GM23338 (cell line): ENCODE results near the gene CCNY. TPM values are rescaled to one million over a fixed set of nuclear protein-coding genes. Genes with fewer than 3 reads are reported as not detected.
A peak's percentile ranks its signal among the peaks of the same experiment; 100 is the strongest.

ENCODE experiments used
- ATAC-seq: fragments of 200-7000 bp; cut with Tn5 transposase; 3 replicates; pipeline ENCODE4 v1.9.1; 2020
- DNase-seq: peaks from one replicate; pipeline ENCODE4 v3.0.0-alpha.2; 2015; ENCODE audit warnings: low spot score
- H2AFZ ChIP-seq: fragments of 200-600 bp; sonication (generic); 2 replicates; pipeline ENCODE4 v1.8.0; 2016; ENCODE audit warnings: antibody characterized with exemption, mild to moderate bottlenecking, moderate library complexity
- H3F3A ChIP-seq: fragments of 200-600 bp; sonication (generic); replicated peaks from 2 replicates; pipeline ENCODE4 v1.8.0; 2017; ENCODE audit warnings: antibody characterized with exemption, mixed run types, low read depth
- H3K27ac ChIP-seq: fragments of 200-600 bp; sonication (generic); 2 replicates; pipeline ENCODE4 v1.6.1; 2016; ENCODE audit warnings: low read depth
- H3K27me3 ChIP-seq: fragments of 200-600 bp; sonication (generic); 2 replicates; pipeline ENCODE4 v1.8.0; 2016; ENCODE audit warnings: mild to moderate bottlenecking, mixed run types, moderate library complexity; ENCODE audit not compliant: insufficient read depth
- H3K36me3 ChIP-seq: fragments of 200-600 bp; sonication (generic); 2 replicates; pipeline ENCODE4 v1.8.0; 2016; ENCODE audit warnings: mild to moderate bottlenecking; ENCODE audit not compliant: insufficient read depth
- H3K4me1 ChIP-seq: fragments of 200-600 bp; sonication (generic); 2 replicates; pipeline ENCODE4 v1.8.0; 2016; ENCODE audit warnings: mild to moderate bottlenecking, moderate library complexity; ENCODE audit not compliant: insufficient read depth
- H3K4me2 ChIP-seq: fragments of 200-600 bp; sonication (generic); 2 replicates; pipeline ENCODE4 v1.7.1; 2017; ENCODE audit warnings: mixed run types
- H3K4me3 ChIP-seq: fragments of 200-600 bp; sonication (generic); 2 replicates; pipeline ENCODE4 v1.6.1; 2016; ENCODE audit warnings: mixed run types
- H3K79me2 ChIP-seq: fragments of 200-600 bp; sonication (generic); replicated peaks from 2 replicates; pipeline ENCODE4 v1.8.0; 2017; ENCODE audit warnings: mild to moderate bottlenecking; ENCODE audit not compliant: insufficient read depth
- H3K9me2 ChIP-seq: fragments of 200-600 bp; sonication (generic); 2 replicates; pipeline ENCODE4 v1.8.0; 2017; ENCODE audit not compliant: insufficient read depth
- H4K20me1 ChIP-seq: fragments of 200-600 bp; sonication (generic); replicated peaks from 2 replicates; pipeline ENCODE4 v1.8.0; 2017; ENCODE audit warnings: mild to moderate bottlenecking; ENCODE audit not compliant: insufficient read depth
- H3K27ac Mint-ChIP-seq: 2 replicates; pipeline ENCODE4 v1.8.0; 2020; ENCODE audit warnings: inconsistent platforms, mild to moderate bottlenecking, moderate library complexity, mixed read lengths
- H3K27me3 Mint-ChIP-seq: 3 replicates; pipeline ENCODE4 v1.8.0; 2022; ENCODE audit warnings: low read depth, mild to moderate bottlenecking, moderate library complexity, mixed read lengths, inconsistent platforms; ENCODE audit not compliant: insufficient read depth, poor library complexity
- H3K36me3 Mint-ChIP-seq: 3 replicates; pipeline ENCODE4 v1.8.0; 2021; ENCODE audit warnings: low read depth, mild to moderate bottlenecking, inconsistent platforms, moderate library complexity, mixed read lengths
- H3K4me1 Mint-ChIP-seq: 3 replicates; pipeline ENCODE4 v1.8.0; 2020; ENCODE audit warnings: mild to moderate bottlenecking, inconsistent platforms, mixed read lengths
- H3K4me3 Mint-ChIP-seq: 3 replicates; pipeline ENCODE4 v1.8.0; 2021; ENCODE audit warnings: moderate library complexity, mild to moderate bottlenecking, inconsistent platforms, mixed read lengths
- H3K9me3 Mint-ChIP-seq: 3 replicates; pipeline ENCODE4 v1.8.0; 2020; ENCODE audit warnings: moderate library complexity, mild to moderate bottlenecking, inconsistent platforms, mixed read lengths
- CTCF ChIP-seq, 2 experiments: fragments of 200-600 bp in 1 of 2; sonication (generic) in 1 of 2; conservative IDR thresholded peaks; 2 replicates each; pipeline versions ENCODE4 v1.5.1 to v1.6.1; 2016 to 2017; ENCODE audit warnings: antibody characterized with exemption in 2 of 2, low read depth in 2 of 2, mild to moderate bottlenecking in 2 of 2, moderate library complexity in 1 of 2
- JUNB ChIP-seq: IDR thresholded peaks from one replicate; pipeline ENCODE4 v1.6.1; 2016; ENCODE audit warnings: antibody characterized with exemption; ENCODE audit not compliant: unreplicated experiment
- ZNF462 ChIP-seq: fragments of 250-450 bp; sonication (Bioruptor Pico); IDR thresholded peaks from 2 replicates; pipeline ENCODE4 v1.5.0; 2020; ENCODE audit warnings: mild to moderate bottlenecking, moderate library complexity
- polyA plus RNA-seq: library from polyadenylated mRNA; unstranded; fragments of >200 nt; fragmentation: Nextera tagmentation; extraction: Ambion mirVana; gene quantifications from 2 replicates; pipeline ENCODE4 v1.2.1, GENCODE V29; 2016
- total RNA-seq: library from RNA; depleted of rRNA; stranded (reverse); fragments of >200 nt; shearing (Covaris generic); gene quantifications from 2 replicates; pipeline ENCODE4 v1.2.3, GENCODE V29; 2014

CCNY gene
- total and polyA plus RNA-seq, 2 experiments from 2014 or later, result 14.2 to 29.0 TPM

- TF ChIP-seq CTCF (conservative IDR thresholded peaks at IDR 0.05; ENCODE audit: low read depth in 2 of 2), result no peak
Observed at GRCh38 chr10:35460852-35461460, 124.6 kb downstream of the CCNY start (continued).

GRCh38 chr10:35462491-35462934, 126.2 kb downstream of the CCNY start:
- no peaks in the 10 kb centered on the region for H3K9me3 Mint-ChIP-seq
- ATAC-seq (peak; percentile 57), DNase-seq (no peak)
- 0 out of 2 replicates have a peak overlapping the region, but pooled peaks have one; percentile 45 for H3K27ac ChIP-seq
- TF ChIP-seq ZNF462 (CRISPR knock-in tag) (peak; percentile 19; the same call in 1 of the 2 replicates), JUNB (no peak)
- H3K4me1 Mint-ChIP-seq, result peaks cover 38% of the 10 kb centered on the region
- no peaks in the 10 kb centered on the region for H3F3A ChIP-seq
- peak overlapping the region; percentile 49; the same call in 1 of the 2 replicates for H3K4me2 ChIP-seq
- H3K4me3 Mint-ChIP-seq, result no peak overlapping the region
- peaks cover 87% of the 10 kb centered on the region for H3K79me2 ChIP-seq
- no peak overlapping the region for H2AFZ ChIP-seq
- H4K20me1 ChIP-seq, result no peaks in the 10 kb centered on the region
- peaks cover 64% of the 10 kb centered on the region for H3K4me1 ChIP-seq
- H3K9me2 ChIP-seq, result peaks cover 5% of the 10 kb centered on the region
- H3K36me3 ChIP-seq, result no peaks in the 10 kb centered on the region
- no peak overlapping the region for H3K27ac Mint-ChIP-seq
- no peaks in the 10 kb centered on the region for H3K27me3 Mint-ChIP-seq
- no peaks in the 10 kb centered on the region for H3K27me3 ChIP-seq
- no peak overlapping the region for H3K4me3 ChIP-seq
- no peaks in the 10 kb centered on the region for H3K36me3 Mint-ChIP-seq
